KOPT-K1 (cell line): ENCODE results near the gene CPEB2.

ENCODE experiments used
- H3K27ac ChIP-seq: fragments of 200-600 bp; sonication (generic); 2 replicates; pipeline ENCODE4 v1.5.1; 2016; ENCODE audit warnings: antibody characterized with exemption, mild to moderate bottlenecking, low read depth, low read length; ENCODE audit not compliant: poor library complexity, severe bottlenecking
- H3K36me3 ChIP-seq: fragments of 200-600 bp; sonication (generic); 2 replicates; pipeline ENCODE4 v1.5.1; 2017; ENCODE audit warnings: antibody characterized with exemption, mild to moderate bottlenecking, low read length, moderate library complexity; ENCODE audit not compliant: insufficient read depth
- H3K9me3 ChIP-seq: fragments of 200-600 bp; sonication (generic); 2 replicates; pipeline ENCODE4 v1.5.1; 2017; ENCODE audit warnings: antibody characterized with exemption, low read length, mild to moderate bottlenecking; ENCODE audit not compliant: insufficient read depth, poor library complexity, severe bottlenecking

The CPEB2 gene

GRCh38 chr4:15109600-15109999, 107.3 kb downstream of the CPEB2 start:
- Histone ChIP-seq H3K36me3 (no peaks in the 10 kb centered on the region), H3K27ac (no peak overlapping the region), H3K9me3 (no peaks in the 10 kb centered on the region)

DNA sequence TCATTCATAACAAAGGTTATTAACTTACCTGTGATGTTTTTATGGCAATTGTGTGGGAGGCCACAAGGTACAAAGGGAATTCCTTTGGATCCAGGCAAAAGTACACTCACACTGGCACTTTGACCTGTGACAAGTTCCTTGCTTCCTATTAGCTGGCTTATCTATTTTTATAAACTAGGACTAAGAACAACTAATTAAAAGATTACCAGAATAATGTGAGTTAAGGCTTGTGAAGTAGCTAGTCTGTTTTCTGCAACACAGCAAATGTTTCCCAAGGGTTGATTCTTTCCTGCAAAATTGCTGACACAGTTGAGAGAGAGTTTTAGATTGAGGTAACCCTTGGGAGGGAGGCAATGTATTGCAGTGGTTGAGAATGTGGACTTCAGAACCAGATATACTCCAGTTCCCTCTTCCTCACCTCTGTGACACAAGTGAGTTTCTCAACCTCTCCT, 107.9 kb downstream of the CPEB2 start:
- Histone ChIP-seq H3K27ac (no peak overlapping the region), H3K9me3 (no peaks in the 10 kb centered on the region), H3K36me3 (no peaks in the 10 kb centered on the region)

- no peak overlapping the region for H3K27ac ChIP-seq
- no peaks in the 10 kb centered on the region for H3K9me3 ChIP-seq
- H3K36me3 ChIP-seq, result no peaks in the 10 kb centered on the region
Observed at GRCh38 chr4:15116509-15117079, 114.3 kb downstream of the CPEB2 start.

GRCh38 chr4:15117270-15117946, 115.1 kb downstream of the CPEB2 start:
- H3K27ac ChIP-seq, result no peak overlapping the region
- H3K9me3 ChIP-seq, result no peaks in the 10 kb centered on the region
- no peaks in the 10 kb centered on the region for H3K36me3 ChIP-seq

- no peaks in the 10 kb centered on the region for H3K36me3 ChIP-seq
- H3K27ac ChIP-seq, result no peak overlapping the region
- H3K9me3 ChIP-seq, result no peaks in the 10 kb centered on the region
Observed at GRCh38 chr4:15118292-15118691, 116.0 kb downstream of the CPEB2 start.
